ENCODE results near the gene CNEP1R1. TPM values are rescaled to one million over a fixed set of nuclear protein-coding genes. Genes with fewer than 3 reads are reported as not detected.

The CNEP1R1 gene
- total RNA-seq, 4 donors from 2014 or later = 7.6 to 21.6 (median 14.9) TPM

GRCh38 chr16:50068550-50068949 lies 43.5 kb downstream of the CNEP1R1 start:
- TF ChIP-seq, protein P1, sequence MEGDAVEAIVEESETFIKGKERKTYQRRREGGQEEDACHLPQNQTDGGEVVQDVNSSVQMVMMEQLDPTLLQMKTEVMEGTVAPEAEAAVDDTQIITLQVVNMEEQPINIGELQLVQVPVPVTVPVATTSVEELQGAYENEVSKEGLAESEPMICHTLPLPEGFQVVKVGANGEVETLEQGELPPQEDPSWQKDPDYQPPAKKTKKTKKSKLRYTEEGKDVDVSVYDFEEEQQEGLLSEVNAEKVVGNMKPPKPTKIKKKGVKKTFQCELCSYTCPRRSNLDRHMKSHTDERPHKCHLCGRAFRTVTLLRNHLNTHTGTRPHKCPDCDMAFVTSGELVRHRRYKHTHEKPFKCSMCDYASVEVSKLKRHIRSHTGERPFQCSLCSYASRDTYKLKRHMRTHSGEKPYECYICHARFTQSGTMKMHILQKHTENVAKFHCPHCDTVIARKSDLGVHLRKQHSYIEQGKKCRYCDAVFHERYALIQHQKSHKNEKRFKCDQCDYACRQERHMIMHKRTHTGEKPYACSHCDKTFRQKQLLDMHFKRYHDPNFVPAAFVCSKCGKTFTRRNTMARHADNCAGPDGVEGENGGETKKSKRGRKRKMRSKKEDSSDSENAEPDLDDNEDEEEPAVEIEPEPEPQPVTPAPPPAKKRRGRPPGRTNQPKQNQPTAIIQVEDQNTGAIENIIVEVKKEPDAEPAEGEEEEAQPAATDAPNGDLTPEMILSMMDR (IDR thresholded peaks at IDR 0.05) = no peak
- no peak for TF ChIP-seq EP300 (IDR thresholded peaks at IDR 0.05; ENCODE audit: low read depth)
- no peak for TF ChIP-seq POLR2A (IDR thresholded peaks at IDR 0.05)
- TF ChIP-seq POLR2AphosphoS5 (IDR thresholded peaks at IDR 0.05) = no peak
- H3K36me3 ChIP-seq = no peaks in the 10 kb centered on the region
- peaks cover 13 to 21% (median 16%) of the 10 kb centered on the region in 4 donors for H3K4me1 ChIP-seq
- no peak overlapping the region for H3K4me3 ChIP-seq
- no peaks in the 10 kb centered on the region for H3K27me3 ChIP-seq
- in situ Hi-C loops (cut with MboI; ENCODE audit: low pct_ligation_motif_present in 1 of 4, low pct_unique_long_range_greater_than_20kb in 1 of 4, low sequenced_read_pairs in 3 of 4) = loop anchor here in 1 of 4 donors (25.0 kb wide), 1 partner anchor 106 kb away; no protein-coding TSS in a partner anchor
- WGBS, 2 donors (ENCODE audit: low coverage in 1 of 2) = 80 to 81% methylated on average over 2 to 4 of the region's 4 CpGs
- intact Hi-C loops (cut with DNase I; ENCODE audit: low total_unique reads) = no loop called here
- no peaks in the 10 kb centered on the region for H3K9me3 ChIP-seq
- no peak for DNase-seq
- H3K27ac ChIP-seq = no peak overlapping the region

DNA sequence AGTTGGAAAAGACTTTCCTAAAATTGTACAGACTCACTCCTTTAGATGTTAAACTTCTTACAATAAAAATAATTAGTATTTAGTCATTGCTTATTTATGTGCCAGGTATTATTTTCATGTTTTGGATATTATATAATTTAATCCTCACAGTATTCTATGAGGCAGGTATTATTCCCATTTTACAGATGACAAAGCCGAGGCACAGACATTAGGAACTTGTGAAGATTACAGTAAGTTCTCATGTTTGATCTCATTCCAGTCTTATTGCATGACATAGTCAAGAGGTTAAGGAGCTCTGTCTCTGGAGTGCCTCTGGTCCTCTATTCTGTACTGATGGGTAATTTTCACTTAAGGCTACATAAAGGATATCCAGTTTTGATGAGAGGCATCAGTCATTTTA lies 44.0 kb downstream of the CNEP1R1 start:
- peaks cover 13 to 21% (median 16%) of the 10 kb centered on the region in 4 donors for H3K4me1 ChIP-seq
- no peaks in the 10 kb centered on the region for H3K9me3 ChIP-seq
- H3K4me3 ChIP-seq = no peak overlapping the region
- WGBS, 2 donors (ENCODE audit: low coverage in 1 of 2) = 80 to 97% methylated on average over 1 of the region's 1 CpG
- intact Hi-C loops (cut with DNase I; ENCODE audit: low total_unique reads) (no loop called here), in situ Hi-C loops (cut with MboI; ENCODE audit: low pct_ligation_motif_present in 1 of 4, low pct_unique_long_range_greater_than_20kb in 1 of 4, low sequenced_read_pairs in 3 of 4) (loop anchor here in 1 of 4 donors (25.0 kb wide), 1 partner anchor 107 kb away; no protein-coding TSS in a partner anchor)
- no peak overlapping the region for H3K27ac ChIP-seq
- DNase-seq = no peak
- no peaks in the 10 kb centered on the region for H3K36me3 ChIP-seq
- H3K27me3 ChIP-seq = no peaks in the 10 kb centered on the region
- no peak for TF ChIP-seq POLR2AphosphoS5 (IDR thresholded peaks at IDR 0.05)
- TF ChIP-seq, protein P1 (IDR thresholded peaks at IDR 0.05) = no peak
- TF ChIP-seq POLR2A (IDR thresholded peaks at IDR 0.05) = no peak
- TF ChIP-seq EP300 (IDR thresholded peaks at IDR 0.05; ENCODE audit: low read depth) = no peak

DNA sequence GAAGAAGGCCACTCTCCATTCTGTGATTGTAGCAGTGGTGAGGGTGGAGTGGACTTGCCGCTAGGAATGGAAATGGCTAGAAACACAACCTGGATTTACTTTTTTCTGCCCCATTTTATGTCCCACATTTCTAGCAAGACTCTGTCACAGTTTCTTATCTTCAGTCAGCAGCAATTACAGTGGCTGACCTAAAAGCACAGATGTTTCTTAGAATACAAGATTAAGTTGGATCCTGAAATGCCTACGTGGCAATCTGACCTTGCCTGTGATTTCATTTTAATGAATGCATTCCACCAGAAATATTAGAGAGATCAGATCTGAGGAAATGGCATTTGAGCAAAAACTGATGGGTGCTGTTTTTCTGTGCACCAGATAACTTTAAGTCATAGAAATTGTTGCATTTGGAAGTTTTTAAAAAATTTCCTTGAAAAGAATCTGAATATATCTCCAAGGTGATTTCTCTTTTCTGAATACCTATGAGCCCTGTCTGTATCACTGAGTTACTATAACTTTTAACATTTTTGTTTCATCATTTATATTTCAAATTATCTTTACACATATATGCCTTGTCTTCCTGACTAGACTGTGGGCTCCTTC lies 46.1 kb downstream of the CNEP1R1 start:
- H3K27ac ChIP-seq = no peak overlapping the region
- in situ Hi-C loops (cut with MboI; ENCODE audit: low pct_ligation_motif_present in 1 of 4, low pct_unique_long_range_greater_than_20kb in 1 of 4, low sequenced_read_pairs in 3 of 4) = loop anchor here in 1 of 4 donors (25.0 kb wide), 1 partner anchor 109 kb away; no protein-coding TSS in a partner anchor
- H3K9me3 ChIP-seq = no peaks in the 10 kb centered on the region
- WGBS, 2 donors (ENCODE audit: low coverage in 1 of 2) = 75 to 86% methylated on average over 2 of the region's 2 CpGs
- no peaks in the 10 kb centered on the region for H3K36me3 ChIP-seq
- TF ChIP-seq POLR2AphosphoS5 (IDR thresholded peaks at IDR 0.05) (no peak), POLR2A (IDR thresholded peaks at IDR 0.05) (no peak), EP300 (IDR thresholded peaks at IDR 0.05; ENCODE audit: low read depth) (no peak)
- TF ChIP-seq, protein P1 (IDR thresholded peaks at IDR 0.05) = no peak
- intact Hi-C loops (cut with DNase I; ENCODE audit: low total_unique reads) = no loop called here
- DNase-seq = no peak
- no peak overlapping the region for H3K4me3 ChIP-seq
- peaks cover 13 to 21% (median 16%) of the 10 kb centered on the region in 4 donors for H3K4me1 ChIP-seq
- H3K27me3 ChIP-seq = no peaks in the 10 kb centered on the region

- no peak for DNase-seq
- no peak overlapping the region for H3K27ac ChIP-seq
- no peak overlapping the region for H3K4me3 ChIP-seq
- H3K36me3 ChIP-seq = no peaks in the 10 kb centered on the region
- no peaks in the 10 kb centered on the region for H3K27me3 ChIP-seq
- no peak for TF ChIP-seq POLR2AphosphoS5 (IDR thresholded peaks at IDR 0.05)
- no peak for TF ChIP-seq POLR2A (IDR thresholded peaks at IDR 0.05)
- TF ChIP-seq, protein P1 (IDR thresholded peaks at IDR 0.05) = no peak
- no peaks in the 10 kb centered on the region for H3K9me3 ChIP-seq
- in situ Hi-C loops (cut with MboI; ENCODE audit: low pct_ligation_motif_present in 1 of 4, low pct_unique_long_range_greater_than_20kb in 1 of 4, low sequenced_read_pairs in 3 of 4) (loop anchor here in 1 of 4 donors (25.0 kb wide), 1 partner anchor 110 kb away; no protein-coding TSS in a partner anchor), intact Hi-C loops (cut with DNase I; ENCODE audit: low total_unique reads) (no loop called here)
- WGBS, 2 donors (ENCODE audit: low coverage in 1 of 2) = 80 to 87% methylated on average over 5 of the region's 5 CpGs
- H3K4me1 ChIP-seq = peaks cover 3 to 8% (median 5%) of the 10 kb centered on the region in 4 donors
Measured at GRCh38 chr16:50072730-50073129, 47.7 kb downstream of the CNEP1R1 start.
